Hepatocyte (in vitro differentiated cells): Measurements from ENCODE around the gene WLS.

Experiments
- CTCF ChIP-seq: fragments of 200-600 bp; sonication (generic); IDR thresholded peaks from 2 replicates; pipeline ENCODE4 v1.5.1; 2016; ENCODE audit warnings: antibody characterized with exemption, mild to moderate bottlenecking; ENCODE audit not compliant: poor library complexity
- EZH2 ChIP-seq: fragments of 200-600 bp; sonication (generic); IDR thresholded peaks from 2 replicates; pipeline ENCODE4 v1.6.1; 2016; ENCODE audit warnings: antibody characterized with exemption, mild to moderate bottlenecking, borderline replicate concordance
- EZH2phosphoT487 ChIP-seq: fragments of 200-600 bp; sonication (generic); IDR thresholded peaks from one replicate; pipeline ENCODE4 v1.6.1; 2018; ENCODE audit warnings: antibody characterized with exemption, mild to moderate bottlenecking, low read depth, moderate library complexity; ENCODE audit not compliant: unreplicated experiment, severe bottlenecking

GRCh38 chr1:68223687-68224086, 8.6 kb downstream of the WLS start:
- TF ChIP-seq CTCF (no peak), EZH2phosphoT487 (no peak), EZH2 (no peak)
